HFF-Myc (cell line): ENCODE results near the gene HAPLN1.

Experiments
- DNase-seq: peaks from one replicate; pipeline ENCODE4 v3.0.0-alpha.2; 2011; ENCODE audit warnings: low read depth; ENCODE audit errors: extremely low read depth
- H3K4me3 ChIP-seq: replicated peaks from 2 replicates; pipeline ENCODE4 v1.5.1; 2011; ENCODE audit warnings: low read depth, mild to moderate bottlenecking, control low read depth, low read length
- CTCF ChIP-seq: IDR thresholded peaks from 2 replicates; pipeline ENCODE4 v1.5.1; 2012; ENCODE audit warnings: mild to moderate bottlenecking, low read depth, low read length, control low read depth; ENCODE audit errors: missing control alignments

HAPLN1 gene

GRCh38 chr5:83720836-83721537 is at the start of gene HAPLN1:
Gene HAPLN1 (minus strand): TSS chr5:83720855. CDS start chr5:83673523, 47,332 bp downstream.
- H3K4me3 ChIP-seq: peak within 1 kb of the TSS; percentile 42
- no peak for DNase-seq
- no peak for TF ChIP-seq CTCF

DNA sequence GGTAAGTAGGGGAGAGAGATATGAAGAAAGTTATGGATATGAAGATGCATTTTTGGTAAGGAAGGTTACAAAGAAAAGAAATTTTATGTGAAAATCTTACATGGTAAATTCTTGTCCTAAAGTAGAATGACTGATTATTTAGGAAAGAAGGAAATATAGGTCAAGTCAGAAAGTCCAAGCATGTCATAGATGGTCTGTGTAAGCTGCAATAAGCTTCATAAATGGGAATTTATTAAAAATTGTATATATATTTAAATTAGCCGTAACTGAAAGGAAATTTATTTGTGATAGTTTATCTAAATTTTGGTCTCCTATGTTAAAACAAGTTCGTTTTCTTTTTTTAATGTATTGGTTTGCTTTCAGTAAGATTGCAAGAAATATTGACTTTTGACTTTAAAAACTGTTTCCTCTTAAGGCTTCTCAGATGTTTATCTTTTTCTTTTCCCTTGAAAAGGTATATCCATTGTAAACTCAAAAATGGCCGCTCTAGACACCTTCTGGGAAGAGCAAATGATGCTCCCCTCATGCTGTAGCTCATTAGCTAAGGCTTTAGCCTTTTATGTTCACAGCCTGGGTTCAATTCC is 46.8 kb upstream of the HAPLN1 start:
- TF ChIP-seq CTCF: no peak
- H3K4me3 ChIP-seq: no peak overlapping the region
- no peak for DNase-seq

GRCh38 chr5:83764101-83764500 is 43.4 kb upstream of the HAPLN1 start:
- TF ChIP-seq CTCF: no peak
- DNase-seq: no peak
- no peak overlapping the region for H3K4me3 ChIP-seq

- TF ChIP-seq CTCF: no peak
- H3K4me3 ChIP-seq: no peak overlapping the region
- DNase-seq: no peak
Observed at GRCh38 chr5:83760579-83760978, 39.9 kb upstream of the HAPLN1 start.

GRCh38 chr5:83752700-83753099 is 32.0 kb upstream of the HAPLN1 start:
- no peak overlapping the region for H3K4me3 ChIP-seq
- DNase-seq: no peak
- no peak for TF ChIP-seq CTCF

GRCh38 chr5:83751201-83751600 is 30.5 kb upstream of the HAPLN1 start:
- TF ChIP-seq CTCF: no peak
- DNase-seq: no peak

DNA sequence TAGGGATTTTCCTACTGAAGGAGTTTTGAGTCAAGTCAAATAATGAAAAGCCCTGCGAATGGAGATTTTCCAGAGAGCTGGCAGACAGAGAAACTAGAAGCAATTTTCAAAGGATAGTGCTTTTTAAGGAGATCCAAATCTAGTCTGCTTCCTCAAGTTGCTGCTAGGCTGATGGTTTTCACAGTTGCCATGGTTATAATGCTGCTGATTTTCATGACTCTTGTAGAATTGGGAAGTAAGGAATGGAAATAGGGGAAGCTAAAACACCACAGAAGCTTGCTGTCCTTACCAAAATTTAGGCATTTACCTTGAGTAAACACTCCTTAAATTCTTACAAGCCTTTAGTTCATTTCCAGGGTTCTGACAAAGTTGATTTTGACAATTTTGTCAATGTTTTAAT is 30.1 kb upstream of the HAPLN1 start:
- DNase-seq: no peak
- H3K4me3 ChIP-seq: no peak overlapping the region
- TF ChIP-seq CTCF: no peak

More at GRCh38 chr5:83751201-83751600, 30.5 kb upstream of the HAPLN1 start:
- H3K4me3 ChIP-seq: no peak overlapping the region
